Coronary artery (tissue), 2 donors: ENCODE results near the gene AKT1.

Source experiments
- DNase-seq: peaks from one replicate; pipeline ENCODE4 v3.0.0-alpha.2; 2017; ENCODE audit warnings: low spot score
- H3K27ac ChIP-seq, 2 donors: fragments of 200-600 bp; sonication (generic); one replicate each; pipeline ENCODE4 v1.5.1; 2016 to 2019
- H3K4me3 ChIP-seq: fragments of 200-600 bp; sonication (generic); 2 replicates; pipeline ENCODE4 v1.5.1; 2016; ENCODE audit warnings: mild to moderate bottlenecking, moderate library complexity
- TF ChIP-seq, protein P1 (sequence below): fragments of 200-600 bp; sonication (generic); IDR thresholded peaks from one replicate; pipeline ENCODE4 v1.5.1; 2019; ENCODE audit warnings: antibody characterized with exemption

The AKT1 gene

DNA sequence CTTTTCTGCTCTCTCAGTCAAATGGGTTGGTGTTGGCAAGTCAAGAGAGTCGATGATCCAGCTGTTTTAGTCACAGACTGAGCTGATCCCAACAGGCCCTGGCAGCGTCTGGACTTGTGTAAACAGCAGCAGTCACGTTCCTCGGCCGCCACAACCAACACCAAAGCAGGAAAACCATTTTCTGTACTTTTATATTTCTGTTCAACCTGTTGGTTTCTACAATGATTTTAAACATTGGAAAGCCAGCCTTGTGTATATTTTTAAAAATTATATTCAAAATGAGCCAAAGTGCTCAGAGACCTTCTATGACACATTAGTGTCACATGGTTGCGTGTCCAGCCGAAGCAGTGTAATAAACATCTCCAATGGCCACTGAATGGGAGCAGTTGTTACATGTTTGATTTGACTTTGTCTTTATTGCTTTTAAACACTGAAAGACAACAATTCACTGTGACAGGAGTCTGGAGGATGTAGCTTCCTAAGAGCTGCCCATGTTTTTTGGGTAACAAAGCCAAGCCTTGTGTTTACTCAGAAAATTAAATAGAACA is 48.5 kb downstream of the AKT1 start:
- Histone ChIP-seq H3K27ac (peak overlapping the region; percentile 59 to 88), H3K4me3 (no peak overlapping the region)
- TF ChIP-seq, protein P1, sequence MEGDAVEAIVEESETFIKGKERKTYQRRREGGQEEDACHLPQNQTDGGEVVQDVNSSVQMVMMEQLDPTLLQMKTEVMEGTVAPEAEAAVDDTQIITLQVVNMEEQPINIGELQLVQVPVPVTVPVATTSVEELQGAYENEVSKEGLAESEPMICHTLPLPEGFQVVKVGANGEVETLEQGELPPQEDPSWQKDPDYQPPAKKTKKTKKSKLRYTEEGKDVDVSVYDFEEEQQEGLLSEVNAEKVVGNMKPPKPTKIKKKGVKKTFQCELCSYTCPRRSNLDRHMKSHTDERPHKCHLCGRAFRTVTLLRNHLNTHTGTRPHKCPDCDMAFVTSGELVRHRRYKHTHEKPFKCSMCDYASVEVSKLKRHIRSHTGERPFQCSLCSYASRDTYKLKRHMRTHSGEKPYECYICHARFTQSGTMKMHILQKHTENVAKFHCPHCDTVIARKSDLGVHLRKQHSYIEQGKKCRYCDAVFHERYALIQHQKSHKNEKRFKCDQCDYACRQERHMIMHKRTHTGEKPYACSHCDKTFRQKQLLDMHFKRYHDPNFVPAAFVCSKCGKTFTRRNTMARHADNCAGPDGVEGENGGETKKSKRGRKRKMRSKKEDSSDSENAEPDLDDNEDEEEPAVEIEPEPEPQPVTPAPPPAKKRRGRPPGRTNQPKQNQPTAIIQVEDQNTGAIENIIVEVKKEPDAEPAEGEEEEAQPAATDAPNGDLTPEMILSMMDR: no peak
- no peak for DNase-seq

DNA sequence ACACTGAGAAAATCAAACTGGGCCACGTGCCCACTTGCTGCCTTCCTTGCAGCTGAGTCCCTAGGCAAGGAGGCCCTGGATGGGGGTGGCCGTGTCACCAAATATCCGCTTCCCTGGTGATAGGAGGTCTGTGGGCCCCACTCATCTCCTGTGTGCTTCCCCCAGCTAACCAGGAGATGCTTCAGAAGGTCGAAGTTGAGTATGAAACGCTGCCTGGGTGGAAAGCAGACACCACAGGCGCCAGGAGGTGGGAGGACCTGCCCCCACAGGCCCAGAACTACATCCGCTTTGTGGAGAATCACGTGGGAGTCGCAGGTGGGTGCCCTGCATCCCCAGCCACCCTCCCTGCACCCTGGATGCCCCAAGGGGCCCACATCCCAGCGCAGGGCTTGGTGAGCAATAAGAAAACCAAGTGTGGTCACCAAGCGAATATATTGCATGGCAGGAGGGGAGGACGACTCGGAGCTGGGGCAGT is 49.4 kb downstream of the AKT1 start:
- TF ChIP-seq, protein P1: no peak
- DNase-seq: no peak
- H3K27ac ChIP-seq: peak overlapping the region; percentile 59 to 88
- H3K4me3 ChIP-seq: no peak overlapping the region

DNA sequence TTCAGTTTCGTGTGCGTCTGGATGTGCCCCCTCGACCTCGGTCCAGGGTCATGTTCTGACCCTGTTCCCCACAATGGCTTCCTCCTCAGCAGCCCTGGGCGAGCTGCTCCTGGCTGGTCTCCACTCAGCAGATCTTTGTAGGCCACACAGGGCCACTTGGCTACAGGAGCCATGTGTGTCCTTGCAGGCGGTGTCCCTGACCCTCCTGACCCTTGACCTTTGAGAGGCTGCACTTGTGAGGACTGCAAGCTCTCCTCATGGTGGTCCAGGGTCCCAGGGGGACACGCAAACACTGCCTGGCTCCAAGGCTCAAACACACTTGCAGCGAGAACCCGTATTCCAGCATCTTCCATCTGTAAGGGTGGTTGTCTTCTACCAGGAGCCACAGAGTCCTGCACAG is 50.1 kb downstream of the AKT1 start:
- H3K4me3 ChIP-seq: no peak overlapping the region
- no peak for DNase-seq
- TF ChIP-seq, protein P1: no peak
- peak overlapping the region; percentile 59 to 88 for H3K27ac ChIP-seq

DNA sequence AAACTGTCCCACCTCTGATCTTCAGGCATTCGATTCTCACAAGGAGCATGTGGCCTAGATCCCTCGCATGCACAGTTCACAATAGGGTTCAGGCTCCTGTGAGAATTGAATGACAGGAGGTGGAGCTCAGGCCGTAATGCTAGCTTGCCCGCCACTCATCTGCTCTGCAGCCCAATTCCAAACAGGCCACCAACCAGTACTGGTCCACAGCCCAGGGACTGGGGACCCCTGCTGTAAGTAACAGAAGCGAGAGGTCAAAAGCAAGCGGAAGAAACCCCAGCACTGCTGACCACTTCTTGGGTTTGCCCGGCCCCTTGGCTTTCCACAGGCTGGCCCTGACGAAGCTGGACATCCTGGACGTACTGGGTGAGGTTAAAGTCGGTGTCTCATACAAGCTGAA is 51.1 kb downstream of the AKT1 start:
- Histone ChIP-seq H3K27ac (peak overlapping the region in 1 of 2 donors; percentile 88), H3K4me3 (no peak overlapping the region)
- no peak for DNase-seq
- TF ChIP-seq, protein P1: no peak

DNA sequence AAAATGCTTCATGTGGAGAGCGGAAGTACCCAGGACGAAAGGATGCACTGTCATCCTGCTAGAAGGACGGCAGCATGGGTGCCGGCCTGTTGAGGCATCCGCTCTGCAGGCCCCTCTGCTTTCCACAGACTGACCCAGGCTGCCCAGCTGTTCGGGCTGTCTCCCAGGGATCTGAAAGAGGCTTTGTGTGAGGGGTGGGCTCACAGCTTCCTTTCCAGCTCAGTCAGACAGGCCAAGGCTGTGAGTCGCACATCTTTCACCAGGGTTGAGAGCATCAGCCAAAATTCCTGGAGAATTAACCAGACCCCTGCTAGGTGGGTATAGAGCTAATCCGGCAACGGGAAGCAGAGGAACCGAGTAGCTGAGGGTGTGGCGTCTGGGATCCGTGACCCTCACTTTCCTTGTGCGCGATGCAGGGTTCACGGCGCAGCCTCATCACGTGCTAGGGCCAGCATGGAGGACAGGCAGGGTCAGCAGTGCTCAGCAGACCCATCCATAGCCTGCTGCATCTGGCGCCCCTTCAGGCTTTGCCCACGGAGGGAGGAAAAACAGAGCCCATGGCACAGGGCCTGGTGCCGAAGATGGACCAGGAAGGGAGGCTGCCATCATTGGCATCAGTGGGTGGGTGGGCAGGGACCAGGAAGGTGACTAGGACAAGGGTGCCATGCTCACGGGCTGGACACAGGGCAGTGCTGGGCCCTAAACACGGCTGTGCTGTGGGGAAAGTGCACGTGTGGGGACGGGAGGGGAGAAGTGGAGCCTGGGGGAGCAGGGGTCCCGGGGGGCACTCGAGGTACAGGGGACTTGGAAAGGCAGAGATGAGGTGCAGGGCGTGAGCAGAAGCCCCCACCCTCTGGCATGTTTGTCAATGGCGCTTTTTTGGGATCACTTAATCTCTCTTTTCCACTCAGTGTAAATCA is 51.8 kb downstream of the AKT1 start:
- peak overlapping the region in 1 of 2 donors; percentile 88 for H3K27ac ChIP-seq
- DNase-seq: no peak
- no peak overlapping the region for H3K4me3 ChIP-seq
- TF ChIP-seq, protein P1: no peak

DNA sequence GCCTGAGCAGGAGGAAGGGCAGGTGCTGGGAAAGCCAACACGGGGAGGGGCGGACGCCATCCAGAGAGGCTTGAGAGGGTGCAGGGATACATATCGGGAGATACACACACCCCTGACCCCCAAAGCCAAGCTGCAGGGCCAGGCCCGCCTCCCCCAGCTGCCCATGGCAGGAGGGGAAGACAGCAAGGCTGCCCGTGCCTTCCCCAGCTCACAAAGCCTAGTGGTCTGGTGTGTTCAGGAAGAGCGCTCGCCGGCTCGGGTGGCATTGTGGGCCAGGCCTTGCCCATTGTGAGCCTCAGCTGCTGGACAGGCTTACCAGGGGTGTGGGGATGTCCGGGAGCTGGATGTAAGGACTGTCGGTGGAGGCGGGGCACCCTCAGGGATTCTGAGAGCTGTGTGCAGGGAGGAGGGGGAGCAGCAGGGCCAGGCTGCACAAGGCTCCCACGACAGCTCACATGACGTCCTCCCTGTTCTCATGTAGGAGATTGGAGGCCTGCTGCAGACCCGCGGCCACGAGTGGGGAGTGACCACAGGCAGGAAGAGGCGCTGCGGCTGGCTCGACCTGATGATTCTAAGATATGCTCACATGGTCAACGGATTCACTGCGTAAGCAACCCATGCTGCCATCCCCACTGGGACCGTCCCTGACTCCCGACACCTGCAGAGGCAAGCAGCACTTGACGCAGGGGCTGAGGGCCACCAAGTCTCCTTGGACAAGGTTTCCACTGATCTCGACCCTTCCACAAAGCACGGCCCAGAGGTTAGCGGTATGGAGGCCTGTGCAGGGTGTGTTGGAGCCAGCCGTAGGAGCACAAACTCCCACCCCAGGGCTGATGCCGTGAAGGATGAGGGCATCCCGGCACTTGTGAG is 52.7 kb downstream of the AKT1 start:
- no peak for DNase-seq
- H3K27ac ChIP-seq: no peak overlapping the region
- no peak overlapping the region for H3K4me3 ChIP-seq
- TF ChIP-seq, protein P1: no peak
